HL-60 (cell line): Measurements from ENCODE around the gene SH2D1A.

Experiments used
- DNase-seq, 2 experiments: peaks; one replicate each; pipeline ENCODE4 v3.0.0-alpha.2; 2010 to 2020; ENCODE audit warnings: low read depth in 1 of 2, low spot score in 1 of 2
- H3K27ac ChIP-seq: fragments of 250-450 bp; sonication (Bioruptor Pico); replicated peaks from 2 replicates; pipeline ENCODE4 v1.5.1; 2020; ENCODE audit warnings: mild to moderate bottlenecking, moderate library complexity
- H3K27me3 ChIP-seq: fragments of 250-450 bp; sonication (Bioruptor Pico); 2 replicates; pipeline ENCODE4 v1.5.1; 2021; ENCODE audit warnings: mild to moderate bottlenecking, moderate library complexity; ENCODE audit not compliant: insufficient read depth, poor library complexity, severe bottlenecking
- H3K4me3 ChIP-seq: replicated peaks from 2 replicates; pipeline ENCODE4 v1.5.1; 2011; ENCODE audit warnings: mild to moderate bottlenecking, control low read depth, low read length; ENCODE audit not compliant: insufficient read depth
- CTCF ChIP-seq: IDR thresholded peaks from one replicate; pipeline ENCODE4 v1.5.1; 2011; ENCODE audit warnings: low read length, control low read depth, inconsistent platforms; ENCODE audit not compliant: insufficient read depth
- GABPA ChIP-seq: IDR thresholded peaks from 2 replicates; pipeline ENCODE4 v1.6.1; 2012; ENCODE audit warnings: low read depth
- POLR2AphosphoS5 ChIP-seq: IDR thresholded peaks from 2 replicates; pipeline ENCODE4 v1.6.1; 2012; ENCODE audit warnings: low read depth
- REST ChIP-seq: IDR thresholded peaks from 2 replicates; pipeline ENCODE4 v1.6.1; 2012; ENCODE audit warnings: low read depth; ENCODE audit not compliant: insufficient replicate concordance
- SPI1 ChIP-seq: IDR thresholded peaks from 2 replicates; pipeline ENCODE4 v1.6.1; 2012; ENCODE audit warnings: low read depth, mild to moderate bottlenecking, borderline replicate concordance

The SH2D1A gene

GRCh38 chrX:124362761-124363160 is 16.4 kb downstream of the SH2D1A start:
- TF ChIP-seq CTCF (no peak), REST (no peak), GABPA (no peak), POLR2AphosphoS5 (no peak), SPI1 (no peak)
- no peak overlapping the region for H3K27ac ChIP-seq
- no peak for DNase-seq
- H3K4me3 ChIP-seq, result no peak overlapping the region
- no peaks in the 10 kb centered on the region for H3K27me3 ChIP-seq

- H3K27me3 ChIP-seq, result no peaks in the 10 kb centered on the region
- no peak overlapping the region for H3K4me3 ChIP-seq
- no peak overlapping the region for H3K27ac ChIP-seq
- no peak for DNase-seq
- no peak for TF ChIP-seq REST
- TF ChIP-seq CTCF, result no peak
- TF ChIP-seq SPI1, result no peak
- TF ChIP-seq GABPA, result no peak
- no peak for TF ChIP-seq POLR2AphosphoS5
Observed at GRCh38 chrX:124369722-124370121, 23.4 kb downstream of the SH2D1A start.

GRCh38 chrX:124373348-124373747 is 27.0 kb downstream of the SH2D1A start:
- TF ChIP-seq REST (no peak), POLR2AphosphoS5 (no peak), CTCF (no peak), GABPA (no peak), SPI1 (no peak)

More at GRCh38 chrX:124373348-124373747, 27.0 kb downstream of the SH2D1A start:
- Histone ChIP-seq H3K27ac (no peak overlapping the region), H3K27me3 (no peaks in the 10 kb centered on the region), H3K4me3 (no peak overlapping the region)
- no peak for DNase-seq
